MM.1S (cell line): ENCODE measurements around the gene HDAC9.

Experiments
- DNase-seq: peaks from one replicate; pipeline ENCODE4 v3.0.0-alpha.2; 2015
- H2AFZ ChIP-seq: fragments of 300-600 bp; sonication (generic); 2 replicates; pipeline ENCODE4 v1.6.0; 2016; ENCODE audit warnings: antibody characterized with exemption, low read length
- H3F3A ChIP-seq: fragments of 300-600 bp; sonication (generic); 2 replicates; pipeline ENCODE4 v1.6.1; 2016; ENCODE audit warnings: mild to moderate bottlenecking, antibody characterized with exemption, low read length, moderate library complexity, mixed read lengths; ENCODE audit not compliant: insufficient read depth
- H3K27ac ChIP-seq: fragments of 300-600 bp; sonication (generic); 2 replicates; pipeline ENCODE4 v1.5.1; 2016; ENCODE audit warnings: mild to moderate bottlenecking, low read length
- H3K27me3 ChIP-seq: fragments of 300-600 bp; sonication (generic); replicated peaks from 2 replicates; pipeline ENCODE4 v1.6.0; 2016; ENCODE audit warnings: low read length; ENCODE audit not compliant: insufficient read depth
- H3K36me3 ChIP-seq: fragments of 300-600 bp; sonication (generic); replicated peaks from 2 replicates; pipeline ENCODE4 v1.6.1; 2016; ENCODE audit warnings: mild to moderate bottlenecking, low read length, mixed read lengths; ENCODE audit not compliant: insufficient read depth
- H3K4me1 ChIP-seq: fragments of 300-600 bp; sonication (generic); 2 replicates; pipeline ENCODE4 v1.6.1; 2016; ENCODE audit warnings: low read length, mixed read lengths
- H3K4me2 ChIP-seq: fragments of 300-600 bp; sonication (generic); 2 replicates; pipeline ENCODE4 v1.6.0; 2016; ENCODE audit warnings: low read depth, low read length
- H3K4me3 ChIP-seq: fragments of 300-600 bp; sonication (generic); 2 replicates; pipeline ENCODE4 v1.5.1; 2016; ENCODE audit warnings: low read length, mixed read lengths
- H3K79me2 ChIP-seq: fragments of 300-600 bp; sonication (generic); 2 replicates; pipeline ENCODE4 v1.6.1; 2016; ENCODE audit warnings: mixed run types, low read length, mixed read lengths
- H3K9ac ChIP-seq: fragments of 300-600 bp; sonication (generic); 2 replicates; pipeline ENCODE4 v1.6.1; 2016; ENCODE audit warnings: low read length, mixed read lengths
- H3K9me2 ChIP-seq: fragments of 300-600 bp; sonication (generic); replicated peaks from 2 replicates; pipeline ENCODE4 v1.6.1; 2016; ENCODE audit warnings: mild to moderate bottlenecking, low read length, mixed read lengths; ENCODE audit not compliant: insufficient read depth
- H3K9me3 ChIP-seq: fragments of 300-600 bp; sonication (generic); replicated peaks from 2 replicates; pipeline ENCODE4 v1.6.1; 2016; ENCODE audit warnings: mild to moderate bottlenecking, low read length, mixed read lengths; ENCODE audit not compliant: insufficient read depth
- H4K20me1 ChIP-seq: fragments of 300-600 bp; sonication (generic); 2 replicates; pipeline ENCODE4 v1.6.1; 2016; ENCODE audit warnings: mild to moderate bottlenecking, low read length, moderate library complexity, mixed read lengths; ENCODE audit not compliant: insufficient read depth
- CTCF ChIP-seq: fragments of 300-600 bp; sonication (generic); IDR thresholded peaks from 2 replicates; pipeline ENCODE4 v1.5.1; 2016; ENCODE audit warnings: antibody characterized with exemption, low read length, mixed read lengths
- EZH2 ChIP-seq: fragments of 300-600 bp; sonication (generic); optimal IDR thresholded peaks from 2 replicates; pipeline ENCODE3; 2017; ENCODE audit warnings: low read depth, mild to moderate bottlenecking, antibody characterized with exemption, low read length, mixed read lengths
- EZH2phosphoT487 ChIP-seq: fragments of 300-600 bp; sonication (generic); IDR thresholded peaks from 2 replicates; pipeline ENCODE4 v1.6.1; 2018; ENCODE audit warnings: antibody characterized with exemption, low read length

Gene HDAC9

GRCh38 chr7:18780266-18780665, 284.7 kb downstream of the HDAC9 start:
- no peaks in the 10 kb centered on the region for H3K9me3 ChIP-seq
- H3K36me3 ChIP-seq: no peaks in the 10 kb centered on the region
- H3K27me3 ChIP-seq: no peaks in the 10 kb centered on the region
- H3K9ac ChIP-seq: no peak overlapping the region
- H3K79me2 ChIP-seq: no peaks in the 10 kb centered on the region
- H3K9me2 ChIP-seq: no peaks in the 10 kb centered on the region
- H3K4me2 ChIP-seq: no peak overlapping the region
- H3K4me3 ChIP-seq: no peak overlapping the region
- H3K4me1 ChIP-seq: no peaks in the 10 kb centered on the region
- no peak overlapping the region for H2AFZ ChIP-seq
- TF ChIP-seq EZH2phosphoT487: no peak
- no peak for TF ChIP-seq EZH2
- TF ChIP-seq CTCF: no peak
- no peak for DNase-seq
- no peak overlapping the region for H3K27ac ChIP-seq
- H3F3A ChIP-seq: no peaks in the 10 kb centered on the region
- H4K20me1 ChIP-seq: no peaks in the 10 kb centered on the region

- H3K27ac ChIP-seq: no peak overlapping the region
- no peak for TF ChIP-seq EZH2phosphoT487
- no peak for TF ChIP-seq CTCF
- no peak for TF ChIP-seq EZH2
- H3K36me3 ChIP-seq: no peaks in the 10 kb centered on the region
- H3K9me3 ChIP-seq: no peaks in the 10 kb centered on the region
- H3K9ac ChIP-seq: no peak overlapping the region
- DNase-seq: no peak
- no peak overlapping the region for H2AFZ ChIP-seq
- no peaks in the 10 kb centered on the region for H4K20me1 ChIP-seq
- no peaks in the 10 kb centered on the region for H3K79me2 ChIP-seq
- no peaks in the 10 kb centered on the region for H3K27me3 ChIP-seq
- H3K4me2 ChIP-seq: no peak overlapping the region
- no peak overlapping the region for H3K4me3 ChIP-seq
- no peaks in the 10 kb centered on the region for H3K4me1 ChIP-seq
- no peaks in the 10 kb centered on the region for H3F3A ChIP-seq
- no peaks in the 10 kb centered on the region for H3K9me2 ChIP-seq
Observed at GRCh38 chr7:18780938-18781337, 285.4 kb downstream of the HDAC9 start.

GRCh38 chr7:18786196-18786727, 290.7 kb downstream of the HDAC9 start:
- Histone ChIP-seq H4K20me1 (no peaks in the 10 kb centered on the region), H2AFZ (no peak overlapping the region), H3K9me2 (no peaks in the 10 kb centered on the region), H3K36me3 (no peaks in the 10 kb centered on the region), H3K4me2 (no peak overlapping the region), H3K27ac (no peak overlapping the region), H3K4me1 (no peaks in the 10 kb centered on the region), H3K4me3 (no peak overlapping the region), H3K9ac (no peak overlapping the region), H3K9me3 (no peaks in the 10 kb centered on the region), H3F3A (no peaks in the 10 kb centered on the region), H3K79me2 (no peaks in the 10 kb centered on the region), H3K27me3 (no peaks in the 10 kb centered on the region)
- TF ChIP-seq CTCF (no peak), EZH2 (no peak), EZH2phosphoT487 (no peak)
- no peak for DNase-seq
